Stimulated activated CD8-positive, alpha-beta memory T cell treated with anti-CD3 and anti-CD28 coated beads, Interleukin-7, amount 100 ng/mL, for 4 hours (primary cell): Measurements from ENCODE around the gene SQSTM1.

Experiments used
- DNase-seq, 2 donors: peaks; one replicate each; pipeline ENCODE4 v3.0.0-alpha.2; 2020; ENCODE audit warnings: low read depth in 2 of 2

Gene SQSTM1

GRCh38 chr5:179794575-179794974 lies 26.1 kb upstream of the SQSTM1 start:
- no peak for DNase-seq

DNA sequence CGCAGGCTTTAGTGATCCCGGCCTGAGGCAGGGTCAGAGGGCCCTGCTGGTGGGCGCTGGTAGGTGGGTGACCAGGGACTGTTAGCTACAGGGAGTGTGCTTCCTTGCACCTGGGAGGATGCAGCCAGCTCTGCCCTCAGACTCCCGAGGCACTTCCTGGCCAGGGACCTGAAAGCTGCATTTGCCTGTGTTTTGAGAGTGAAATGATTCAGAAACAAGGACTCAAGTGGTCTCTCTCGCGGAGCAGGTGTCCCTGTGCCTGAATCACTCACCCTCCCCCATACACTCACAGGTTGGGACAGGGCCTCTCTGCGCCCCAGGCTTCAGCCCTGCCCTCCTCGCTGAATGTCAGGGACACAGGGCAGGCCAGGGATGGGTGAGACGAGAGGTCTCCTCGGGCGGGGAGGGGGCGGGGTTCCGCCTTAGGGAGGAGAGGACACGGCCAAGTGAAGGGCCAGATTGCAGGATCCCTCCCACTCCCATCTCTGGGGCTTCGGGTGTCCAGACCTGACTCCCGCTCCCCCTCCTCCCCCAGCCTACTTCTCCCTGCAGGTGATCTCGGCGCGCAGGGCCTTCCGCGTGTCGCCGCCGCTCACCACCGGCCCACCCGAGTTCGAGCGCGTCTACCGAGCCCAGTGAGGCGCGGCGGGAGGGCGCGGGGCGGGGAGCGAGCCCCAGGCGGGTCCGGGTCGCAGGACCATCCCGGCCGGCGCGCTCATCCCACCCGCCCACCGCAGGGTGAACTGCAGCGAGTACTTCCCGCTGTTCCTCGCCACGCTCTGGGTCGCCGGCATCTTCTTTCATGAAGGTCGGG lies 25.4 kb upstream of the SQSTM1 start:
- no peak for DNase-seq

DNA sequence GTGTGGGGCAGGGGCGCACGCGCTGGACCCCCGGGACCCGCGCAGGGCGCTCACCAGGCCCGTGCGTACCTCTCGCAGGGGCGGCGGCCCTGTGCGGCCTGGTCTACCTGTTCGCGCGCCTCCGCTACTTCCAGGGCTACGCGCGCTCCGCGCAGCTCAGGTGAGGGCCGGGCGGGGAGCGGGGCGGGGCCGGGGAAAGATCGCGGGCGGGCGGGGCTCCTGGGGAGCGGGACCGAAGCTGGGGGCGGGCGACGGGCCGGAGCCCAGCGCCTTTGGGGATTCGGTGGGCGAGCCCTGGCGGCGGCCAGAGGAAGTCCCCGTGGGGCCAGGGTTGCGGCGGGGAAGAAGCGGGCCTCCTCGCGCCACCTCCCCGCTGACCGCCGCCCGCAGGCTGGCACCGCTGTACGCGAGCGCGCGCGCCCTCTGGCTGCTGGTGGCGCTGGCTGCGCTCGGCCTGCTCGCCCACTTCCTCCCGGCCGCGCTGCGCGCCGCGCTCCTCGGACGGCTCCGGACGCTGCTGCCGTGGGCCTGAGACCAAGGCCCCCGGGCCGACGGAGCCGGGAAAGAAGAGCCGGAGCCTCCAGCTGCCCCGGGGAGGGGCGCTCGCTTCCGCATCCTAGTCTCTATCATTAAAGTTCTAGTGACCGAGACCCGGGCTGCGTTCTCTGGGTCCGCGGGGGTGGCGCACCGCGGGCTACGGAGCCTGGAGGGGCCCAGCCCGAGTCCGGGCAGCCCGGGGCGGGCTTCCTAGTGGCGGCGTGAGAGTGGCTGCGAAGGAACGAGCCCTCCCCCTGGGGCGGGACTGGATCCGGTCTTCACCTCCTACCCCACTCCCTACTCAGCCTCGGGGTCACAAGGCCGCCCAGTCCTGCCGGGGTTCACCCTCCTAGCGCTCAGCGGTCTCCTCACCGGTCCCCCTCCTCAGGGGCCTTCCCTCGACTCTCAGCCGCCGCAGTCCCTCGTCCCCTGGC lies 24.6 kb upstream of the SQSTM1 start:
- DNase-seq: peak in 1 of 2 donors; percentile 58

DNA sequence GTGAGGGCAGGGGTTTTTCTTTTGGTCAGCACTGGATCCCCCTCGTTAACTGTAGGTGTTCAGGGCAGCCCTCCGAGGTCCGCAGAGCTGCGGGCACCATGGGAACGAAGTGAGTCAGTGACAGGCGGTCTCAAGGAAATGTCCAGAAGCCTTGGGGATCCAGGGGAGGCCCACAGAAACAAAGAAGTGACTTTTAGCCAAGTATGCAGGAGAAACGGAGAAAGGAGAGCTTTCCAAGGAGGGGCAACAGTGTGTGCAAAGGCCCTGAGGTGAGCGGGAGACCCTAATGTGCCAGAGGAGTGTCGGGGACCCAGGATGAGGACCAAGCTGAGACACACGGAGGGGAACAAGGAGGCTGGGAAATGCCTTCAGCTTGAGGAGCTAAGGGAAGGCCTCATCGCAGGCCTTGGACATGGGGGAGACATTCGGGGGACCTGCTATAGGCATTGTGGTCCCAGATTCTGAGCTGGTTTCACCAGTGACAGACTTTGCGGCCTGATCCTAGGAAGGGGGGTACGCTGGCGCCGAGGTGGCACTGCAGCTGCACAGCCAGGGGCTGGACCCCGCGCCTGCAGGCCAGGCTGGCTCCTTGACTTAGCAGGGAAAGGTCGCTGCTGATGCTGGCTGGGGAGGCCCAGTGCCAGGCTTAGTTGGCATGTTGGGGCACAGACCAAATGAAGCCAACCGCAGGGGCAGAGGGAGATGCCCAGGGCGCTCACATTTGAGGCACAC lies 23.7 kb upstream of the SQSTM1 start:
- no peak for DNase-seq

- DNase-seq: no peak
These were observed 23.0 kb upstream of the SQSTM1 start for GRCh38 chr5:179797741-179798140.

GRCh38 chr5:179798144-179798770 lies 22.4 kb upstream of the SQSTM1 start:
- no peak for DNase-seq

GRCh38 chr5:179798771-179799643 lies 21.7 kb upstream of the SQSTM1 start:
- no peak for DNase-seq

- DNase-seq: no peak
These were observed 21.1 kb upstream of the SQSTM1 start for GRCh38 chr5:179799644-179799973.

GRCh38 chr5:179800071-179800695 lies 20.5 kb upstream of the SQSTM1 start:
- DNase-seq: no peak

- no peak for DNase-seq
These were observed 20.0 kb upstream of the SQSTM1 start for GRCh38 chr5:179800696-179801201.

DNA sequence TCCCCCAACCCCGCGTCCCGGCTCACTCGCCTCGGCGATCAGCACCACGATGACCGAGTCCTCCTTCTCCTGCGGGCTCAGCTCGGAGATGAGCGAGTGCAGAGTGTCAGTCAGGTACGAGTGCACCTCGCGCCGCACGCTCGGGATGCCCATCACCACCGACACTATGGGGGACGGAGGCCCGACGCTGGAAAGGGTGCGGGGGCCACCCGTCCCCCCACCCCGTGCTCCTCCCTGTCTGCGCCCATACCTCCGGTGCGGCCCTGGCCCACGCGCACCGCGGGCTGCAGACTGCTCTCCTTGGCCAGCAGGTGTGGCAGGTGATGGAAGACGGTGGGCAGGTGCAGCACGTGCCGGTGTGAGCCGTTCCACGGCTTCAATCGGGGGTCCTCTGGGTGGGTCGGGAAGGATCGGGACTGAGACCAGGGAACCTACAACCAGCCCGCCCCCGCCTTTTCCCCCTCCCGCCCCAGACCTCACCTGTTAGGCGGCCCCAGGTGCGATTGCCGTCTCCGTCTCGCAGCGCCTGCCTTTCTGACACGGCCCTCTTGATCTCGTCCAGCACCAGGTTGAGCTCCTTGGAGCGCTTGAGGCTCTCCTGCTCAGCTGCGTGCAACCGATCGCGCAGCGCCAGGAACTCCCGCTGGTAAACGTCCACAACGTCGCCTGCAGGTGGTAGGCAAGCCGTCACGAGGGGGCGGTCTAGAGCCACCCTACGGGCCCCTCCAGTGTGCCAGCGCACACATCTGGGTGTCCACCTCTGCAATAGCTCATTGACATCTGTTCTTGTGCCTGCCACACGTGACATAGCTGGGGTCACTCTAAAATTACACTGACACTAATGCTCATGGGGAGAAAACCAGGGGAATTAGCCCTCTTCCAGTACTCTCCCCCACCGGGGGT lies 19.1 kb upstream of the SQSTM1 start:
- peak; percentile 67 to 75 for DNase-seq

- no peak for DNase-seq
These were observed 18.4 kb upstream of the SQSTM1 start for GRCh38 chr5:179802207-179802883.

DNA sequence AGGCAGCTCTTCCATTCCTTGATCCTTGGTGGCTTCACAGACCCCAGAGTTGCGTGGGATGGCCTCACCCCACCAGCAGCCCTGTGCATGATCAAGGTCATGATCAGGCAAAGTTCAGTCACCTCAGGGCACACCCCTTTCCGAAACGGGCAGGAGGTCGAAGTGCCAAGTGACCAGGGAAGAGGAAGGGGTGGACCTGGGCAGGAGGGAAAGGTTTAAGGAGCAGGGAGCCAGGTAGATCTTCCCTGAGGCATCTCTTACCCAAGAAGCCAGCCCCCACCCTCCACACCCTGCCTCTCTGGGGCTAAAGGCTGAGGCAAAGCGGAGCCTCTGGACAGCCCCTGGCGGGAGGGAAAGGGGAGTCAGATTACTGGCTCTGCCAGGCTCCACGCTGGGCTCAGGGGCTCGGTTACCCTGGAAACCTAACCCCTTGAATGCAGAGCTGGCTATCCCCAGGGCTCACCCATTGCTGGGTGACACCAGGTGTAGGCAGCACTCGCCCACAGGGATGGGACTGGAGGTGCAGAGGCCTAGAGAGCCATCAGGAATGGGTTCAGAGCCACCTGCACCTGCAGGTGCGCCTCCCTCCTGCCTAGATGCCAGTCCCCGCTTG lies 17.6 kb upstream of the SQSTM1 start:
- no peak for DNase-seq

- peak in 1 of 2 donors; percentile 36 for DNase-seq
These were observed 16.8 kb upstream of the SQSTM1 start for GRCh38 chr5:179803651-179804554.

DNA sequence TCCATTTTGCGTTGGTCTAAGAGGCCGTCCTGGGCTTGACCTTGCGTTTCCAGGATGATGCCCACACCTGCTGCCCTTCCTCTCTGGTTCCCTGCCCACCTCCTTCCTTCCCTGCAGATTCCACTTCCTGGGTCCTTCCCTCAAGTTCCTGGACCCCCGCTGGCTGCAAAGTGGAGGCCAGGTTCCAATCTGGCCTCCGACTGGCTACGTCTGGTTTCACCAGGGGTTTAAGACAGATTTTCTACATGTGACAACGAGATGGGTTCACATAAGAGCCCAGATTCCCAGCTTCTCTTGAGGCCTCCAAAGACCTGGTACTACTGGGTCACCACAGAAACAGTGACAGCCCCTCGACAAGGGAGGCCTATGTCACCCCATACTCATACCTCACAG lies 16.2 kb upstream of the SQSTM1 start:
- no peak for DNase-seq

DNA sequence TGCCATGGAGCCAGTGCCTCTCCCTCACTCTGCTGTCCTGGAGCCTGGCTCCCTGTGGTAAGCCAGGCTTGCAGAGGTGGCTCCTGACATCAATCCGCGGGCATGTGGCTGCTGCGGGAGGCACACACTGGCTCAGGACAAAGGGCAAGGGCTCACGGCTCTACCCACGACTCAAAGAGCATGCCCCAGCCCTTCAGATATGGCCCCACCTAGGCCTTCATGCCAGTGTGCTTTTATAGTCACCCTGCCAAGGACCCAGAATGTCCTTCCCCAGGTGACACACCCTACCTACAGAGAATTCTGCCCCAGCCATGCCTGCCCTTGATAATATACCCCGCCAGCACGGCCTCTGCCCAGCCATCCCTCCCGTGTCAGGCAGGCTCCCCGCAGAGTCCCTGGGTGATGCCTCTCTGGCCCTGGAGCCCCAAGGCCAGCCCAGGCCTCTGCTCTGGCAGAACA lies 15.6 kb upstream of the SQSTM1 start:
- no peak for DNase-seq
